Right atrium auricular region (tissue), 2 donors: ENCODE measurements around the gene KIF1B. TPM values are rescaled to one million over a fixed set of nuclear protein-coding genes. Genes with fewer than 3 reads are reported as not detected.

Experiments
- DNase-seq: peaks from one replicate; pipeline ENCODE4 v3.0.0-alpha.2; 2019; ENCODE audit warnings: low spot score
- H3K27ac ChIP-seq, 2 donors: fragments of 200-600 bp; sonication (generic); 1 replicate in 1 of 2; 2 replicates in 1 of 2; pipeline ENCODE4 v1.5.1; 2016 to 2019
- H3K27me3 ChIP-seq, 2 donors: fragments of 200-600 bp; sonication (generic); one replicate each; pipeline versions ENCODE4 v1.5.1 to v1.6.0; 2017 to 2019
- H3K36me3 ChIP-seq: fragments of 200-600 bp; sonication (generic); one replicate; pipeline ENCODE4 v1.5.1; 2016
- H3K4me1 ChIP-seq, 2 donors: fragments of 200-600 bp; sonication (generic); one replicate each; pipeline versions ENCODE4 v1.5.1 to v1.6.0; 2017 to 2019
- H3K4me3 ChIP-seq, 2 donors: fragments of 200-600 bp; sonication (generic); 1 replicate in 1 of 2; 2 replicates in 1 of 2; pipeline ENCODE4 v1.5.1; 2017 to 2019; ENCODE audit warnings: mild to moderate bottlenecking in 1 of 2, moderate library complexity in 1 of 2
- H3K9me3 ChIP-seq, 2 donors: fragments of 200-600 bp; sonication (generic); one replicate each; pipeline ENCODE4 v1.5.1; 2019
- total RNA-seq, 2 donors: library from RNA; depleted of rRNA; stranded (reverse); fragments of >200 nt; gene quantifications; one replicate each; pipeline ENCODE4 v1.1.0, GENCODE V29; 2016
- TF ChIP-seq, protein P1 (sequence below), 2 donors: fragments of 200-600 bp; sonication (generic); IDR thresholded peaks; one replicate each; pipeline ENCODE4 v1.5.1; 2019; ENCODE audit warnings: antibody characterized with exemption in 2 of 2

KIF1B gene
- total RNA-seq, 2 donors from 2014 or later = 55.7 to 63.9 TPM

GRCh38 chr1:10322821-10323220 lies 112.5 kb downstream of the KIF1B start:
- Histone ChIP-seq H3K36me3 (peaks cover 28% of the 10 kb centered on the region), H3K4me1 (no peaks in the 10 kb centered on the region)
- TF ChIP-seq, protein P1, sequence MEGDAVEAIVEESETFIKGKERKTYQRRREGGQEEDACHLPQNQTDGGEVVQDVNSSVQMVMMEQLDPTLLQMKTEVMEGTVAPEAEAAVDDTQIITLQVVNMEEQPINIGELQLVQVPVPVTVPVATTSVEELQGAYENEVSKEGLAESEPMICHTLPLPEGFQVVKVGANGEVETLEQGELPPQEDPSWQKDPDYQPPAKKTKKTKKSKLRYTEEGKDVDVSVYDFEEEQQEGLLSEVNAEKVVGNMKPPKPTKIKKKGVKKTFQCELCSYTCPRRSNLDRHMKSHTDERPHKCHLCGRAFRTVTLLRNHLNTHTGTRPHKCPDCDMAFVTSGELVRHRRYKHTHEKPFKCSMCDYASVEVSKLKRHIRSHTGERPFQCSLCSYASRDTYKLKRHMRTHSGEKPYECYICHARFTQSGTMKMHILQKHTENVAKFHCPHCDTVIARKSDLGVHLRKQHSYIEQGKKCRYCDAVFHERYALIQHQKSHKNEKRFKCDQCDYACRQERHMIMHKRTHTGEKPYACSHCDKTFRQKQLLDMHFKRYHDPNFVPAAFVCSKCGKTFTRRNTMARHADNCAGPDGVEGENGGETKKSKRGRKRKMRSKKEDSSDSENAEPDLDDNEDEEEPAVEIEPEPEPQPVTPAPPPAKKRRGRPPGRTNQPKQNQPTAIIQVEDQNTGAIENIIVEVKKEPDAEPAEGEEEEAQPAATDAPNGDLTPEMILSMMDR (IDR thresholded peaks at IDR 0.05) = no peak

DNA sequence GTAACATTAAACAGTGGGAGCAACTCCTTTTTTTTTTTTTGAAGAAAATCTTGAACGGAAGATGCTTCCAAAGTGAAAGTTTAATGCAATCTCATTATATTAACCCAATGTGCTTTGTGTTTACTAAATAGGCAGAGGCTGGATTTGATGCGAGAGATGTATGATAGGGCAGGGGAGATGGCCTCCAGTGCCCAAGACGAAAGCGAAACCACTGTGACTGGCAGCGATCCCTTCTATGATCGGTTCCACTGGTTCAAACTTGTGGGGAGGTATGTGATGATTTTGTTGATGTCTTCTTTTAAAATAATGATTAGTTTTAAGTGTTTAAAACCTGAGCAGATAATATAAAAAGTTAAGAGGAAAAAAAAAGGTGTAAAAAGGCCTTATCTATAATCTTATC lies 114.3 kb downstream of the KIF1B start:
- no peaks in the 10 kb centered on the region for H3K9me3 ChIP-seq
- no peaks in the 10 kb centered on the region for H3K27me3 ChIP-seq
- no peak overlapping the region for H3K27ac ChIP-seq
- H3K4me3 ChIP-seq = no peak overlapping the region
- DNase-seq = no peak
- peaks cover 31% of the 10 kb centered on the region for H3K36me3 ChIP-seq
- TF ChIP-seq, protein P1 (IDR thresholded peaks at IDR 0.05) = no peak
- H3K4me1 ChIP-seq = no peaks in the 10 kb centered on the region

More at GRCh38 chr1:10322821-10323220, 112.5 kb downstream of the KIF1B start:
- Histone ChIP-seq H3K27me3 (no peaks in the 10 kb centered on the region), H3K27ac (no peak overlapping the region), H3K9me3 (no peaks in the 10 kb centered on the region), H3K4me3 (no peak overlapping the region)
- no peak for DNase-seq

DNA sequence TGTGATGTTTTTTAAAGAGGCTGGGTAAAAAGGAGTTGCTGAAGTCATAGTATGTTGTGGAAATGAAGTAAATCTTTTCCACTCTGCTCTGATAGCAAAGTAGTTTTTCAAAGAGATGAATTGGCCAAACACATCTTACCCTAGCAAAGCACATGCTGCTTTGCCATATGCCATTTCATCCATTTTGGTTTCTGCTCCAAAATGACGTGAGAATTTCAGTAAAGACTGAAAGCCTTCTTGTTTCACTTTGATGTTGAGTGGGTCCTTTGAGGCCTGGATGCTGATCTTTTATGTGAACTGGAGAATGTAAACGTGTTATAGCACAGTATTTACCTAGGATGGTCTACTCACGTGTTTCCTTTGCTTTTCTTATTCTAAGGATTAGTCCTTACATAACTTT lies 115.2 kb downstream of the KIF1B start:
- Histone ChIP-seq H3K4me3 (no peak overlapping the region), H3K27me3 (no peaks in the 10 kb centered on the region), H3K4me1 (no peaks in the 10 kb centered on the region), H3K9me3 (no peaks in the 10 kb centered on the region), H3K36me3 (peaks cover 31% of the 10 kb centered on the region), H3K27ac (no peak overlapping the region)
- TF ChIP-seq, protein P1 (IDR thresholded peaks at IDR 0.05) = no peak
- no peak for DNase-seq

- TF ChIP-seq, protein P1 (IDR thresholded peaks at IDR 0.05) = no peak
- Histone ChIP-seq H3K27ac (no peak overlapping the region), H3K36me3 (peaks cover 31% of the 10 kb centered on the region), H3K4me3 (no peak overlapping the region), H3K27me3 (no peaks in the 10 kb centered on the region), H3K4me1 (no peaks in the 10 kb centered on the region), H3K9me3 (no peaks in the 10 kb centered on the region)
- DNase-seq = no peak
Measured at GRCh38 chr1:10326251-10326650, 115.9 kb downstream of the KIF1B start.

GRCh38 chr1:10328180-10328963 lies 118.0 kb downstream of the KIF1B start:
- no peaks in the 10 kb centered on the region for H3K9me3 ChIP-seq
- H3K4me1 ChIP-seq = no peaks in the 10 kb centered on the region
- H3K27ac ChIP-seq = no peak overlapping the region
- TF ChIP-seq, protein P1 (IDR thresholded peaks at IDR 0.05) = no peak
- peaks cover 36% of the 10 kb centered on the region for H3K36me3 ChIP-seq
- no peak for DNase-seq
- no peaks in the 10 kb centered on the region for H3K27me3 ChIP-seq
- no peak overlapping the region for H3K4me3 ChIP-seq

DNA sequence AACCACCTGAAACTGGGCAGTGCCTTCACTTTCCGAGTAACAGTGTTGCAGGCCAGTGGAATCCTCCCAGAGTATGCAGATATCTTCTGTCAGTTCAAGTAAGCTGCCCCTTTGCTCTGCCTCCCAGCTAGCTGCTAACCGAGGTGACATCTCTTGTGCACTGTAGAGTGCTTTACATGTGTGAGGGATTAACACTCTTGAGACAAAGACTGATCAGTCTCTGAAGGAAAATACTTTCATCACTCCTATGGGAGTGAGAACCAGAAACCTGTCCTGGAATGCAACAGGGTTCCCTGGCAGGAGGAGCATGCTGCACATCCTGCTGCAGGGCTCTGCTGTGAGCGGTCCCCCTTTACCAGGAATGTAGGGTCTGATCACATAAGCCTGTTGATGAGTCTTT lies 127.1 kb downstream of the KIF1B start:
- TF ChIP-seq, protein P1 (IDR thresholded peaks at IDR 0.05) = no peak
- H3K27ac ChIP-seq = no peak overlapping the region
- no peaks in the 10 kb centered on the region for H3K27me3 ChIP-seq
- no peak overlapping the region for H3K4me3 ChIP-seq
- DNase-seq = no peak
- peaks cover 44% of the 10 kb centered on the region for H3K36me3 ChIP-seq
- H3K9me3 ChIP-seq = no peaks in the 10 kb centered on the region
- peaks cover 0 to 12% of the 10 kb centered on the region in 2 donors for H3K4me1 ChIP-seq
